Stimulated activated CD8-positive, alpha-beta memory T cell treated with anti-CD3 and anti-CD28 coated beads, Interleukin-15, amount 100 ng/mL, for 48 hours (primary cell): ENCODE measurements around the gene CCZ1.
"Not testable (repeated sequence)": the region's sequence is repeated elsewhere in the genome, so short reads cannot be mapped to it uniquely, and the experiment has no call there.

Experiments used
- DNase-seq, 2 donors: peaks; one replicate each; pipeline ENCODE4 v3.0.0-alpha.2; 2020; ENCODE audit warnings: low read depth in 2 of 2

The CCZ1 gene

GRCh38 chr7:5908835-5909234 is 10.3 kb downstream of the CCZ1 start:
- not testable (repeated sequence) for DNase-seq

DNA sequence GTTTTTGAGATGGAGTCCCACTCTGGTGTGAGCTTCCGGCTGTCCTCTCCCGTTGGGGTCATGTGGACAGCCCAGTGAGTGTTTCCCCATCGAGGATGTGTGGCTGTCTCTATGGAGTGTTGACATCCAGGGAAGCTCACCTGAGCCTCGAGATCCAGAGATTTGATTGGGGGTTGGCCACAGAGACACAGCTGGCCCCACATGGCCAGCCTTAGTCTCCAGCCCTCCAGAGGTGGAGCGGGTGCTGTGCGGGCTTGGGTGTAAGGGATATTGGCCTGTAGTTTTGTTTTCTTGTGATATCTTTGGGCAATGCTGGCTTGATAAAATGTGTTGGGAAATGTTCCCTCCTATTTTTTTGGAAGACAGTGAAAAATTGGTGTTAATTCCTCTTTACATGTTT is 18.0 kb downstream of the CCZ1 start:
- not testable (repeated sequence) for DNase-seq

DNA sequence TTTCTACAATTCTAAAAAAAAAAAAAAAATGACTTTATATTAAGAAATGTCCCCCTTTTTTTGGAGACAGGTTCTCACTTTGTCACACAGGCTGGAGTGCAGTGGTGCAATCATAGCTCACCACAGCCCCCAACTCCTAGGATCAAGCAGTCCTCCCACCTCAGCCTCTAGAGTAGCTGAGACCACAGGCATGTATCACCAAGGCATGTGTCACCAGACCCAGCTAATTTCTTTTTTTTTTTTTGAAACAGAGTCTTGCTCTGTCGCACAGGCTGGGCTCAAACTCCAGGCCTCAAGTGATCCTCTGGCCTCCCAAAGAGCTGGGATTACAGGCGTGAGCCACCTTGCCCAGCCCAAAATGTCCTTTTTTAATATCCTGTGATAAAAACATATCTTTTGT is 25.6 kb downstream of the CCZ1 start:
- not testable (repeated sequence) for DNase-seq

- not testable (repeated sequence) for DNase-seq
These were observed 26.1 kb downstream of the CCZ1 start for GRCh38 chr7:5924630-5925029.

DNA sequence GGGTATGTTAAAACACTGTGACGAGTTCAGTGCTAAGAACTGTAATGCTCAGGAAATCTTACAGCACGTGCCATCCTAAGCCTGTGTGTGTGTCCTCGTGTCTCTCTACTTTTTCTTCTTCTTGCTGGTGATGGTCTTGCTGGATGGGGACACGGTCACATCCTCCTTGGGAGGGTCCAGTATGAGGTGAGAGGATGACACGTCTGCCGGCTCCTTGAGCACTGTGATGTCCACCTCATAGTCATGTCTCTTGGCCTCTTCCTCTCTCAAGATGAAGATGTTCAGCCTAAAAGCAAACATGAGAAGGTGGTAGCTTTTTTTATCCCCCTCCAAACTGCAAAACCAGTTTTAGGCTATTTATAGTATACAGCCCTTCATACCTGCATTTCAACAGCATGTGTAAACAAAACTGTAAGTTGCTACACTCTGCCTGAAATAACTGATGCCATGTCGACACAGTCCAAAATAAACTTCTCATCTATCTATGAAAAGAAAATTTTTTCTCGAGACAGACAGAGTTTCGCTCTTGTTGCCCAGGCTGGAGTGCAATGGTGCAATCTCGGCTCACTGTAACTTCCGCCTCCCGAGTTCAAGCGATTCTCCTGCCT is 27.8 kb downstream of the CCZ1 start:
- DNase-seq, result not testable (repeated sequence)

- DNase-seq, result not testable (repeated sequence)
These were observed 31.8 kb downstream of the CCZ1 start for GRCh38 chr7:5930290-5930689.

- not testable (repeated sequence) for DNase-seq
These were observed 32.7 kb downstream of the CCZ1 start for GRCh38 chr7:5931250-5931649.

- not testable (repeated sequence) for DNase-seq
These were observed 33.5 kb downstream of the CCZ1 start for GRCh38 chr7:5931905-5932644.

DNA sequence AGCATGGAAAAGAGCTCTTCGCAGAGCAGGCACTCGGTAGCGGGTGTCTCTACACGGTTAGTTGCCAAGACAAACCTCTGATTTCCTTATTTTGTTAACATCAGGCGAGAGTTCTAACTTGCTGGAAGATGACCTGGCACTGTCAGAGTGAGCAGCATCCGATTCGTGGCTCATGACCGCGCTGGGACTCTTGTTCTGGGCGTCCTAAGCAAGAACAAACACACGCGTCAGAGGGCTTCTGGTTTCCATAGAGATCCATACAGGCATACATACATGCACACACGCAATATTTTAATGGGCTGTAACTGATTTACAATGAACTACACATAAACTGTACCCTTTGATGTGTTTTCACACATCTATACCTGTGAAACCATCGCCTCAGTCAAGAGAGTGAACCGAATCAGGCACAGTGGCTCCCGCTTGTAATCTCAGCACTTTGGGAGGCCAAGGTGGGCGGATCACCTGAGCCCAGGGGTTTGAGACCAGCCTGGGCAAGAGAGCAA is 36.5 kb downstream of the CCZ1 start:
- not testable (repeated sequence) for DNase-seq

GRCh38 chr7:5963205-5963604 is 64.7 kb downstream of the CCZ1 start:
- DNase-seq, result not testable (repeated sequence)

DNA sequence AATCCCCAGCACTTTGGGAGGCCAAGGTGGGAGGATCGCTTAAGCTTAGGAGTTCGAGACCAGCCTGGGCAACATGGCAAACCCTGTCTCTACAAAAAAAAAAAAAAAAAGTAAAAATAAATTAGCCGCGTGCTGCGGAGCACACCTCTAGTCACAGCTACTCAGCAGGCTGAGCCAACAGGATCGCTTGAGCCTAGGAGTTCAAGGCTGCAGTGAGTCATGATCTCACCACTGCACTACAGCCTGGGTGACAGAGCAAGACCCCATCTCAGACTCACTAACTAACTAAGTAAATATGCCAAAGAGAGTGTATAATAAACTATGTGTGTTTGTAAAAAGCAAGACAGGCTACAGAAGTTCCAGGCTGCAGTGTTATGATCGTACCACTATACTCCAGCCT is 65.3 kb downstream of the CCZ1 start:
- DNase-seq, result not testable (repeated sequence)

GRCh38 chr7:5970347-5970911 is 71.9 kb downstream of the CCZ1 start, which contains the start of gene RSPH10B:
Gene RSPH10B, minus strand, starts transcription at chr7:5970689. Its CDS starts 3,573 bp downstream, at chr7:5967116.
- not testable (repeated sequence) for DNase-seq

GRCh38 chr7:5973580-5973979 is 75.0 kb downstream of the CCZ1 start:
- not testable (repeated sequence) for DNase-seq
